A549 (cell line): ENCODE results near the gene SBF1. TPM values are rescaled to one million over a fixed set of nuclear protein-coding genes. Genes with fewer than 3 reads are reported as not detected.

Experiments used
- ATAC-seq, 2 experiments: fragments of 200-7000 bp in 1 of 2; fragments of >200 bp in 1 of 2; cut with Nextera tagmentation in 1 of 2; cut with Tn5 transposase in 1 of 2; 3 replicates each; pipeline versions ENCODE4 v1.8.0 to v1.9.1; 2018 to 2020; ENCODE audit warnings: mild to moderate bottlenecking in 1 of 2, moderate library complexity in 1 of 2
- CTCF ChIA-PET: fragments of 300-600 bp; sonication (Branson Sonifier 250); formaldehyde crosslinking; extraction: SDS; loops from one replicate; lab custom pipeline; 2021; ENCODE audit warnings: antibody characterized with exemption, inconsistent platforms; lab: Yijun Ruan, JAX
- POLR2A ChIA-PET: fragments of 350-600 bp; formaldehyde crosslinking; extraction: SDS; loops from one replicate; lab custom pipeline; 2021; ENCODE audit warnings: antibody characterized with exemption, inconsistent platforms; lab: Yijun Ruan, JAX
- DNase-seq, 2 experiments: peaks; one replicate each; pipeline versions ENCODE4 v3.0.0 to v3.0.0-alpha.2; 2011 to 2016; ENCODE audit warnings: low read depth in 1 of 2, low spot score in 1 of 2
- FAIRE-seq: peaks from 2 replicates; lab custom pipeline; 2011; peaks lifted over from hg19 to GRCh38; lab: Jason Lieb, UNC
- H3K27ac ChIP-seq, 2 experiments: fragments of >200 bp; sonication (Bioruptor Twin); formaldehyde crosslinking; 3 replicates each; pipeline ENCODE4 v1.5.1; 2016 to 2017
- H3K4me1 ChIP-seq: fragments of >200 bp; sonication (Bioruptor Twin); formaldehyde crosslinking; 3 replicates; pipeline ENCODE4 v1.6.1; 2016
- H3K4me2 ChIP-seq: fragments of >200 bp; sonication (Bioruptor Twin); formaldehyde crosslinking; 3 replicates; pipeline ENCODE4 v1.6.1; 2016
- H3K4me3 ChIP-seq: fragments of >200 bp; sonication (Bioruptor Twin); formaldehyde crosslinking; 3 replicates; pipeline ENCODE4 v1.5.1; 2016
- H3K9me3 ChIP-seq: fragments of >200 bp; sonication (Bioruptor Twin); formaldehyde crosslinking; 3 replicates; pipeline ENCODE4 v1.6.1; 2016
- CEBPB ChIP-seq, 2 experiments: fragments of >200 bp in 1 of 2; sonication (Bioruptor Twin) in 1 of 2; formaldehyde crosslinking in 1 of 2; IDR thresholded peaks; 2 replicates each; pipeline ENCODE4 v1.6.1; 2012 to 2016
- CHD4 ChIP-seq: fragments of 200-600 bp; sonication (generic); IDR thresholded peaks from 2 replicates; pipeline ENCODE4 v1.6.1; 2016; ENCODE audit warnings: antibody characterized with exemption, mild to moderate bottlenecking, borderline replicate concordance
- E2F6 ChIP-seq: IDR thresholded peaks from 2 replicates; pipeline ENCODE4 v1.6.1; 2012; ENCODE audit warnings: low read depth, borderline replicate concordance
- EHF ChIP-seq: fragments of 250-450 bp; sonication (Bioruptor Pico); IDR thresholded peaks from 2 replicates; pipeline ENCODE4 v1.5.0; 2020; ENCODE audit warnings: mild to moderate bottlenecking
- ELK1 ChIP-seq: fragments of 150-350 bp; IDR thresholded peaks from 2 replicates; pipeline ENCODE4 v1.6.1; 2014; ENCODE audit warnings: low read depth, mild to moderate bottlenecking, low read length
- EP300 ChIP-seq, 2 experiments: fragments of >200 bp; sonication (Bioruptor Twin); formaldehyde crosslinking; IDR thresholded peaks; 2 replicates in 1 of 2; 3 replicates in 1 of 2; pipeline ENCODE4 v1.6.1; 2016 to 2017
- HOXB5 ChIP-seq: fragments of 250-450 bp; sonication (Bioruptor Pico); IDR thresholded peaks from 2 replicates; pipeline ENCODE4 v1.5.0; 2020; ENCODE audit warnings: mild to moderate bottlenecking, moderate library complexity
- MYC ChIP-seq: IDR thresholded peaks from 2 replicates; pipeline ENCODE4 v1.6.1; 2012; ENCODE audit warnings: mild to moderate bottlenecking, inconsistent platforms, low read length, improper control_type of control experiment, borderline replicate concordance
- PBX3 ChIP-seq: IDR thresholded peaks from 2 replicates; pipeline ENCODE4 v1.6.1; 2012
- POLR2A ChIP-seq: IDR thresholded peaks from 2 replicates; pipeline ENCODE4 v1.6.1; 2012; ENCODE audit warnings: mild to moderate bottlenecking, low read length
- POLR2AphosphoS2 ChIP-seq: conservative IDR thresholded peaks from 2 replicates; pipeline ENCODE4 v1.6.1; 2012; ENCODE audit warnings: low read length, improper control_type of control experiment, inconsistent platforms
- RAD21 ChIP-seq, 2 experiments: fragments of >200 bp in 1 of 2; sonication (Bioruptor Twin) in 1 of 2; formaldehyde crosslinking in 1 of 2; IDR thresholded peaks in 1 of 2; conservative IDR thresholded peaks in 1 of 2; 2 replicates in 1 of 2; 3 replicates in 1 of 2; pipeline ENCODE4 v1.6.1; 2012 to 2018; ENCODE audit warnings: inconsistent platforms in 1 of 2
- REST ChIP-seq: fragments of 200-600 bp; sonication (generic); IDR thresholded peaks from 2 replicates; pipeline ENCODE4 v1.6.1; 2016; ENCODE audit warnings: antibody characterized with exemption, mild to moderate bottlenecking, moderate library complexity
- SMC3 ChIP-seq: fragments of >200 bp; sonication (Bioruptor Twin); formaldehyde crosslinking; IDR thresholded peaks from 3 replicates; pipeline ENCODE4 v1.6.1; 2018; ENCODE audit warnings: inconsistent platforms
- SREBF2 ChIP-seq: fragments of 450-650 bp; IDR thresholded peaks from 2 replicates; pipeline ENCODE4 v1.6.1; 2014; ENCODE audit warnings: mild to moderate bottlenecking, moderate library complexity
- USF2 ChIP-seq: fragments of 450-650 bp; IDR thresholded peaks from 2 replicates; pipeline ENCODE4 v1.6.1; 2014; ENCODE audit warnings: antibody characterized with exemption
- ZSCAN20 ChIP-seq: fragments of 250-450 bp; sonication (Bioruptor Pico); IDR thresholded peaks from 2 replicates; pipeline ENCODE4 v1.8.0; 2022; ENCODE audit warnings: mild to moderate bottlenecking, moderate library complexity
- WGBS: methylation state at CpG from one replicate; pipeline ENCODE4 v1.1.6; 2017; ENCODE audit errors: missing lambda C conversion rate; 5-methylcytosine and 5-hydroxymethylcytosine counted together
- polyA plus RNA-seq, 4 experiments: library from polyadenylated mRNA; depleted of rRNA in 3 of 4; stranded (reverse); fragments of >200 nt; fragmentation: RNase III in 1 of 4; extraction: RNeasy Plus Mini Kit Qiagen cat#74134 plus additional on column Dnase treatment in 1 of 4; gene quantifications; 2 replicates in 3 of 4; 3 replicates in 1 of 4; pipeline ENCODE4 v1.2.3, GENCODE V29; 2011 to 2017

SBF1 gene
- polyA plus RNA-seq, 2 of the 4 experiments (the other 2 are of a cell fraction) = 9.6 to 23.0 TPM

- ChIA-PET CTCF (interaction anchor here (0.6 kb wide), 1 partner anchor 49 kb away, joined by 3 read pairs; no protein-coding TSS in a partner anchor), POLR2A (no interaction called here)
- Histone ChIP-seq H3K9me3 (no peaks in the 10 kb centered on the region), H3K4me2 (no peak overlapping the region), H3K4me1 (peaks cover 11% of the 10 kb centered on the region; the same call in 1 of the 3 replicates), H3K27ac (no peak overlapping the region), H3K4me3 (no peak overlapping the region)
- ATAC-seq = no peak
- WGBS = 85% methylated on average over 13 of the region's 15 CpGs
- FAIRE-seq = no peak
- no peak for TF ChIP-seq ELK1
- TF ChIP-seq HOXB5 (CRISPR knock-in tag) = no peak
- no peak for TF ChIP-seq RAD21 (conservative IDR thresholded peaks at IDR 0.05 in 1 of 2, IDR thresholded peaks at IDR 0.05 in 1 of 2)
- no peak for TF ChIP-seq EP300 (IDR thresholded peaks at IDR 0.05)
- DNase-seq = no peak
These were observed 31.6 kb downstream of the SBF1 start for GRCh38 chr22:50443197-50443596.

- 89% methylated on average over 7 of the region's 17 CpGs for WGBS
- Histone ChIP-seq H3K4me1 (peaks cover 11% of the 10 kb centered on the region; the same call in 1 of the 3 replicates), H3K27ac (no peak overlapping the region), H3K4me2 (no peak overlapping the region), H3K4me3 (no peak overlapping the region), H3K9me3 (no peaks in the 10 kb centered on the region)
- POLR2A ChIA-PET = no interaction called here
- DNase-seq = no peak
- ATAC-seq = no peak
- CTCF ChIA-PET = interaction anchor here (1.2 kb wide), 1 partner anchor 15 kb away, joined by 4 read pairs; no protein-coding TSS in a partner anchor
- FAIRE-seq = no peak
- TF ChIP-seq PBX3 = no peak
- TF ChIP-seq ZSCAN20 (CRISPR knock-in tag) = no peak
- no peak for TF ChIP-seq CEBPB (IDR thresholded peaks at IDR 0.05)
- TF ChIP-seq POLR2A = no peak
- no peak for TF ChIP-seq SMC3
- no peak for TF ChIP-seq SREBF2
- no peak for TF ChIP-seq MYC
- no peak for TF ChIP-seq POLR2AphosphoS2
These were observed 33.3 kb downstream of the SBF1 start for GRCh38 chr22:50441428-50441993.

GRCh38 chr22:50440544-50441249 is 34.1 kb downstream of the SBF1 start:
- no peak overlapping the region for H3K4me2 ChIP-seq
- WGBS = 97% methylated on average over 9 of the region's 26 CpGs
- POLR2A ChIA-PET = no interaction called here
- no peak overlapping the region for H3K27ac ChIP-seq
- CTCF ChIA-PET = interaction anchor here (1.6 kb wide), 1 partner anchor 57 kb away, joined by 4 read pairs; no protein-coding TSS in a partner anchor
- ATAC-seq = peak in 1 of 2 experiments; percentile 2; a peak in 1 of 6 replicates
- H3K4me3 ChIP-seq = no peak overlapping the region
- TF ChIP-seq USF2 (no peak), ELK1 (no peak), EHF (CRISPR knock-in tag) (no peak), E2F6 (no peak), CHD4 (no peak), RAD21 (conservative IDR thresholded peaks at IDR 0.05 in 1 of 2, IDR thresholded peaks at IDR 0.05 in 1 of 2) (no peak), REST (no peak)
- H3K9me3 ChIP-seq = no peaks in the 10 kb centered on the region
- DNase-seq = no peak
- FAIRE-seq = no peak
- H3K4me1 ChIP-seq = peaks cover 11% of the 10 kb centered on the region; the same call in 1 of the 3 replicates
